ENCODE data around the gene FRMD4A. TPM values are rescaled to one million over a fixed set of nuclear protein-coding genes. Genes with fewer than 3 reads are reported as not detected.
"Not testable (repeated sequence)": the region's sequence is repeated elsewhere in the genome, so short reads cannot be mapped to it uniquely, and the experiment has no call there.

FRMD4A gene
- total RNA-seq, 1 experiment from 2014 or later, result 0.23 TPM

GRCh38 chr10:14050598-14050997, 280.1 kb downstream of the FRMD4A start:
- POLR2A ChIA-PET, result no interaction called here
- Mint-ChIP-seq H3K4me1 (ENCODE audit: insufficient read depth, unreplicated experiment) (no peaks in the 10 kb centered on the region), H3K27me3 (ENCODE audit: insufficient read depth, unreplicated experiment) (no peaks in the 10 kb centered on the region), H3K36me3 (ENCODE audit: insufficient read depth, unreplicated experiment) (no peaks in the 10 kb centered on the region), H3K4me3 (ENCODE audit: unreplicated experiment) (no peak overlapping the region), H3K9me3 (ENCODE audit: unreplicated experiment) (peaks cover 16% of the 10 kb centered on the region), H3K27ac (ENCODE audit: low read depth, unreplicated experiment) (no peak overlapping the region)
- DNase-seq (ENCODE audit: unreplicated experiment), result no peak
- intact Hi-C loops (cut with micrococcal nuclease), result no loop called here
- CTCF ChIA-PET, result interaction anchor here (0.5 kb wide), 1 partner anchor 133 kb away, joined by 4 read pairs; no protein-coding TSS in a partner anchor
- TF ChIP-seq, protein P1, sequence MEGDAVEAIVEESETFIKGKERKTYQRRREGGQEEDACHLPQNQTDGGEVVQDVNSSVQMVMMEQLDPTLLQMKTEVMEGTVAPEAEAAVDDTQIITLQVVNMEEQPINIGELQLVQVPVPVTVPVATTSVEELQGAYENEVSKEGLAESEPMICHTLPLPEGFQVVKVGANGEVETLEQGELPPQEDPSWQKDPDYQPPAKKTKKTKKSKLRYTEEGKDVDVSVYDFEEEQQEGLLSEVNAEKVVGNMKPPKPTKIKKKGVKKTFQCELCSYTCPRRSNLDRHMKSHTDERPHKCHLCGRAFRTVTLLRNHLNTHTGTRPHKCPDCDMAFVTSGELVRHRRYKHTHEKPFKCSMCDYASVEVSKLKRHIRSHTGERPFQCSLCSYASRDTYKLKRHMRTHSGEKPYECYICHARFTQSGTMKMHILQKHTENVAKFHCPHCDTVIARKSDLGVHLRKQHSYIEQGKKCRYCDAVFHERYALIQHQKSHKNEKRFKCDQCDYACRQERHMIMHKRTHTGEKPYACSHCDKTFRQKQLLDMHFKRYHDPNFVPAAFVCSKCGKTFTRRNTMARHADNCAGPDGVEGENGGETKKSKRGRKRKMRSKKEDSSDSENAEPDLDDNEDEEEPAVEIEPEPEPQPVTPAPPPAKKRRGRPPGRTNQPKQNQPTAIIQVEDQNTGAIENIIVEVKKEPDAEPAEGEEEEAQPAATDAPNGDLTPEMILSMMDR (IDR thresholded peaks at IDR 0.05; ENCODE audit: unreplicated experiment), result no peak
- no TSS peak for BruUV-seq (replicated peaks)

DNA sequence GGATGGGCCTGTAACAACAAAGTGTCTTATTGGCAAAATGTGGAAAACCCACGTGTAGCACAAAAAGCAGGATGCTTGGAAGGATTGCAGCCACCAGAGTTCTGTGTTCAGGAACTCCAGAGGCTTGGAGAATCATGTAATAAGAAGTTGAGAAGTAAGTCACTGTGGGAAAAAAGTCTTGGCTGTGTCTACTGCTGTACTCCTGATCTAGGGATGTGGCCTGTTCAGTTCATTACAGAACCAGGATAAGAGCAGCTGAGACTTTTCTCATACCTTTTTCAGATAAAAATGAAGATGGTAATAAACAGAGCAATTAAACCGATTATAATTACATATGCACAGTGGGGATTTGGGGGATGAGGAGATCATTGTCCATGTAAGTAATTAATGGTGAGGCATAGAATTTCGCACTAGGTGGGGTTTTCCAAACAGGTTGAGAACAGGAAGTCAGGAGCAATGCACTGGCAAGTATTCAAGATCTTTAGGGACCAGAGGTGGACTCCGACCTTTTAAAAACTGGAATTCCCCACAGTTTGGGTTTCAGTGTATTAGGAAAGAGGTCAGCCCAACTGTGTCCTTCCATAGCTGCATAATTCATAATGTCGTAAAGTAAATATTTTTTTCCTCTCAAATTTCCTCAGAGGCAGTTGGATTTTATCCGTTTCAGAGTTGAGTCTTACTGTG, 281.7 kb downstream of the FRMD4A start:
- TF ChIP-seq, protein P1 (IDR thresholded peaks at IDR 0.05; ENCODE audit: unreplicated experiment), result no peak
- Mint-ChIP-seq H3K27me3 (ENCODE audit: insufficient read depth, unreplicated experiment) (no peaks in the 10 kb centered on the region), H3K27ac (ENCODE audit: low read depth, unreplicated experiment) (no peak overlapping the region), H3K36me3 (ENCODE audit: insufficient read depth, unreplicated experiment) (no peaks in the 10 kb centered on the region), H3K4me3 (ENCODE audit: unreplicated experiment) (no peak overlapping the region), H3K4me1 (ENCODE audit: insufficient read depth, unreplicated experiment) (no peaks in the 10 kb centered on the region), H3K9me3 (ENCODE audit: unreplicated experiment) (peaks cover 9% of the 10 kb centered on the region)
- ChIA-PET CTCF (no interaction called here), POLR2A (no interaction called here)
- peak; percentile 46 for DNase-seq (ENCODE audit: unreplicated experiment)
- intact Hi-C loops (cut with micrococcal nuclease), result no loop called here
- no TSS peak for BruUV-seq (replicated peaks)

- Mint-ChIP-seq H3K27me3 (ENCODE audit: insufficient read depth, unreplicated experiment) (no peaks in the 10 kb centered on the region), H3K9me3 (ENCODE audit: unreplicated experiment) (peaks cover 9% of the 10 kb centered on the region), H3K36me3 (ENCODE audit: insufficient read depth, unreplicated experiment) (no peaks in the 10 kb centered on the region), H3K27ac (ENCODE audit: low read depth, unreplicated experiment) (no peak overlapping the region), H3K4me1 (ENCODE audit: insufficient read depth, unreplicated experiment) (no peaks in the 10 kb centered on the region), H3K4me3 (ENCODE audit: unreplicated experiment) (no peak overlapping the region)
- TF ChIP-seq, protein P1 (IDR thresholded peaks at IDR 0.05; ENCODE audit: unreplicated experiment), result no peak
- POLR2A ChIA-PET, result no interaction called here
- intact Hi-C loops (cut with micrococcal nuclease), result no loop called here
- CTCF ChIA-PET, result no interaction called here
- BruUV-seq (replicated peaks), result no TSS peak
- no peak for DNase-seq (ENCODE audit: unreplicated experiment)
These were observed 283.3 kb downstream of the FRMD4A start for GRCh38 chr10:14047431-14047830.

DNA sequence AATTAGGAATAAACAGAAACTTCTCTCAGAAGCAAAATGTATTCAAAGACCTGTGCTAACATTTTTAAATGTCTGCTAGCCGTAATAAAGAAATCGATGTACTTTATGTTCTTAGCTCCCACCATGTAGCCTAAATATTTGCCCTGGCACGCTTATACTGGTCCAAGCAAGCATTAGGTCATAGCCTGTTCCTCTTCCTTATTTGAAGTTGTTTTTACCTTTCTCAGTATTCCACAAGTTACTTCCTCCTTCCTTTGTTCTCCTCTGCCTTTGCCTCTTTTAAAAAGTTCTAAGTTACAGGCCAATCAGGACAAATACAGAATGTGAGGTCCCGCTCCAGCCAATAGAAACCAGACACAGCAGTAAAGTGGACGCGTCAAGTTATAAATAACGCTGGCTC, 288.7 kb downstream of the FRMD4A start:
- H3K36me3 Mint-ChIP-seq (ENCODE audit: insufficient read depth, unreplicated experiment); BruUV-seq (replicated peaks); intact Hi-C loops (cut with micrococcal nuclease); POLR2A ChIA-PET; H3K27me3 Mint-ChIP-seq (ENCODE audit: insufficient read depth, unreplicated experiment); DNase-seq (ENCODE audit: unreplicated experiment); H3K9me3 Mint-ChIP-seq (ENCODE audit: unreplicated experiment); H3K27ac Mint-ChIP-seq (ENCODE audit: low read depth, unreplicated experiment); H3K4me1 Mint-ChIP-seq (ENCODE audit: insufficient read depth, unreplicated experiment); H3K4me3 Mint-ChIP-seq (ENCODE audit: unreplicated experiment): not testable (repeated sequence)
- CTCF ChIA-PET, result interaction anchor here (0.7 kb wide), 1 partner anchor 827 kb away, joined by 3 read pairs; no protein-coding TSS in a partner anchor

All from MCF 10A (cell line).